Activated CD4-positive, alpha-beta T cell treated with anti-CD3 and anti-CD28 coated beads, Interleukin-2, amount 50 U/mL, for 24 hours (primary cell): ENCODE data around the gene DHX35.

ENCODE experiments used
- DNase-seq, 2 donors: peaks; one replicate each; pipeline ENCODE4 v3.0.0-alpha.2; 2020; ENCODE audit warnings: low read depth in 1 of 2, low spot score in 1 of 2

The DHX35 gene

GRCh38 chr20:39016506-39016905, 54.4 kb downstream of the DHX35 start:
- no peak for DNase-seq

GRCh38 chr20:39019027-39019426, 56.9 kb downstream of the DHX35 start:
- DNase-seq = no peak

GRCh38 chr20:39019805-39020325, 57.7 kb downstream of the DHX35 start:
- peak in 1 of 2 donors; percentile 15 for DNase-seq

GRCh38 chr20:39021748-39022147, 59.6 kb downstream of the DHX35 start:
- DNase-seq = no peak

GRCh38 chr20:39025883-39026282, 63.7 kb downstream of the DHX35 start:
- no peak for DNase-seq

- no peak for DNase-seq
Measured at GRCh38 chr20:39029364-39029763, 67.2 kb downstream of the DHX35 start.

- DNase-seq = no peak
Measured at GRCh38 chr20:39032997-39033396, 70.9 kb downstream of the DHX35 start.

DNA sequence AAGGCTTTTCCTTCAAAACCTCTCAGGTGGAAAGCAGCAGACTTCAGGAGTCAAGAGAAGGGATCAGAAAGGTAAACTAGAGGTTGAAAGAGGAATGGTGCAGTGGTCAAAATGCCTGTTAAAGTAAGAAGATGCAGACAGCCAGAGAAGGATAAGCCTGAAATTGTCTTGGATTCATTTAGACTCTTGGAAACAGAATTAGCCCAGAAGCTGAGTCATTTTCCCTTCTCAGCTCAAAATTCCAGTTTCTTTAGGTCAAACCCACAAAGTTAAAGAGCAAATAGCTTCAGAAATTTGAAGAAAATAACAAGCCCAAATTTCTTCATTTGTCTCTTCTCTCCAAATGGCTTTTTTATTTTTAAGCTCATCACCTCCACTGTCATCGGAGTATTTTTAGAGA, 73.9 kb downstream of the DHX35 start:
- no peak for DNase-seq

- DNase-seq = no peak
Measured at GRCh38 chr20:39036851-39037250, 74.7 kb downstream of the DHX35 start.

DNA sequence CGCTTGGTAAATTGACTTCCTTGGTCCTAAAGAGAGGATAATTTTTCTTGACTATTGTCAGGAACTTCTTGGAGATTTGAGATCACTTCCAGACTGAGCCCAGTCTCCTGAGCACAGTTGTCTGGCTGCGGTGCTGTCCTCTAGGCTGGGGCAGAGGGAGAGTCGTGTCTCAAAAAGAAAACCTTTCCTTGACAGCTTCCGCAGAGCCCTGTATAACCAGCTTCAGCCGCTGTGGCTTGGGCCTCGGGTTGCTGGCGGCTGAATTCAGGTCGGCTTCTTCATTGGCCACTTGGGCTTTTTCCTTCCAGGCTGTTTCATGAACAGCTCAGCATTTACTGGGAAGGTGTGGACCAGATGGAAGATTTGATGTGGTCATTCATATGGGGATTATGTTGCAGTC, 75.9 kb downstream of the DHX35 start:
- no peak for DNase-seq

- DNase-seq = no peak
Measured at GRCh38 chr20:39038495-39038894, 76.4 kb downstream of the DHX35 start.

DNA sequence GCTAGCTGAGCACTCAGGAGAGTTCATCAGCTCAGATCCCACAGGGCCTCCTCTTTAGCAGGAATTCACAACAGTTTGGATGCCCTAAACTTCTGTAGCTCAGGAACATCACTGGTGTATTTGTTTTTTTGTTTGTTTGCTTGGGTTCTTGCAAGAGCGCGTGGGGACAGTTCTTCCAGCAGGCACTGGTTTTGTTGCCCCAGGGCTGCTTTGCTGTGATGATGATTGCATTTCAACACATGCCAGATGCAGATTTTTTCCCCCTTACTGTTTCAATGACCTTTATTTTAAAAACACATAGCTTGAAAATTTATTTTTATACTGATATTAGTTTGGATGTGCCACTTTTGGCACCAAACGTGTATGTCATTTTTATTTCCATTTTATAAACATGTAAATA, 77.1 kb downstream of the DHX35 start:
- DNase-seq = no peak

GRCh38 chr20:39040116-39040515, 78.0 kb downstream of the DHX35 start:
- no peak for DNase-seq

- no peak for DNase-seq
Measured at GRCh38 chr20:39041067-39041466, 78.9 kb downstream of the DHX35 start.

- no peak for DNase-seq
Measured at GRCh38 chr20:39042279-39043150, 80.4 kb downstream of the DHX35 start.

GRCh38 chr20:39044501-39044900, 82.4 kb downstream of the DHX35 start:
- no peak for DNase-seq

DNA sequence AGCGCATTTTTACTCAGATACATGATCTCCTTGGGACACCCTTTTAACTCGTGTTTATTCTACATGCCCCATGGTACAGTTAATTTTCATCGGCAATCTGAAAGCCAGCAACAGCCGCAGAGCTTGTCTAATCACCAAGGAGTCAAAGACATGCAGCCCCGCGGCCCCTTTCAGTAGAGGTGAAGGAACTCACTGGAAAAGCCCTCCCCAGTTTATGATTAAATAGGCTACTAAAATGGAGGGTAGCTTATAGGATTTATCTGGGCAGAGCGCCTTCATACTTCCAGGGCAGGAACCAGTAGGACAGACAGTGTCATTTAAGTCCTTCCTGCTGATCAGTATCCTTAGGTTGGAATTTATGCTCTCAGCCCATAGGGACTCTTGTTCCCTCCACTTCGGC, 83.5 kb downstream of the DHX35 start:
- no peak for DNase-seq

DNA sequence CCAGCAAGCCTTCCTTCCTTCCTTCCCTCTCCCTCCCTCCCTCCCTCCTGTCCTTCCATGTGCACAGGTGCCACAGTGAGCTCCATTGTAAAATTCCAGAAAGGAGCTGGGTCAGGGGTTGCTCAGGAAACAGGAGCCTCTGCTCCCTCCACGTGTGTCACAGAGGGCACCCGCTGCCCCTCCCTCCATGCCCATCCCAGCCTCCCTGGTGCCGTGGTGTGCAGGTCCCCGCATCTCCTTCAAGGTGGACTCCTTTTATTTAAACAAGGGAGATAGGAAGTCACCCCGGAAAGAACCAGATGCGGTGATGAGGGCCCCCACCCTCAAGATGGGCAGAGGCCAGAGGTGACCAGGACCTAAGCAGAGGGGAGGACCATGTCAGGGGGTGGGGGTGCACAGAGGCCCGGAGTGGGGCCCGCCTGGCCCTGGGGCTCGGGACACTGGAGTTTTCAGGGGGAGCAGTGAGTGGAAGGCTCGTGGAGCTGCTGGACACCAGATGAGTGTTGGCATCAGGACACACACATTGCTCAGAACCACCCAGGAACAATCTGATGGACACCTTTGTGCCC, 85.4 kb downstream of the DHX35 start:
- no peak for DNase-seq

DNA sequence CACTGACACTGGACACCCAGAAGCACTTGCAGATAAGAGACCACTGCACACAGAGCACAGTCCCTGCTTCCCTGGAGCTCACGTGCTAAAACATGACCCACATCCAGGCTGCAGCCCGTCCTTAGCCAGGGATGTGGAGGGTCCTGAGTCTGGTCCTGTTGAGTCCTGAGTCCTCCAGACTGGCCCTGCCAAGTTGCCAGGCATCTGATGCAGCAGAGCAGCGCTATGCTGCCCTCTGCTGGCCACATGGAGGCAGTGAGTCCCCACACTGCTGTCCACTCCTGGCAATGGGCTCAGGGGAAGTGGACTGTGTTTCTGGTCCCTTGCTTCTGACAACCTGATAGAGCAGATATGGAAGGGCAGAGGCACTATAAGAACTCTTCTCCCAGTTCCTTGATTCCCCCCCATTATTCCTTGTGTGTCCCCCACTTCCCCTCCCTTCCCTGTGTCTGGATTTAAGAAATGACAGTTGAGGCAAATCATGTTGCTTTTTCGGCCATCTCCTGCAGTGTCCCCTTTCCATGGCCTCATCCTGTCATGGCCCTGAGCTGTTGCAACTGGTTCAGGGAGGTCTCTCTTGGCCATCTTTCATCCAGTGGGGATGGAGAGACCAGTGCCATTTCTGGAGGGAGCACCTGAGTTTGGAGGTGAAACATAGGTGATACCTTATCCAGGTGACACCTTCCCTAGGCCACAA, 86.0 kb downstream of the DHX35 start:
- peak; percentile 56 to 57 for DNase-seq

DNA sequence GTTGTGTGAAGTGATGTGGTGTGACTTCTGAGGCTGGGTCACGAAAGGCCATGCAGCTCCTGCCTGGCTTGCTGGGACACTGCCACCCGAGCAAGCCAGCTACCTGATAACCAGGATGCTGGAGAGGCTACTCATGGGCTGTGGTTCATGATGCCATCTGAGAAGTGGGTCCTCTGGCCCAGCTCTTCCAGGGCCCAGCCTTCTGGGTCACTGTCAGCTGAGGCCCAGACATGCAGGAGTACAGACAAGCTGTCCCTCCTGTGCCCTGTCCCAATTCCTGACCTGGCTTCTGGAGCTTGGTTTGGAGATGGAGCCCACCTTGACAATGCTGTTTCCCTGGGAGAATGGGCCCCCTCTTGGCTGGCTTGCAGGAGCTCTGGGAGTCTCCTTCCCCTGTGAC, 87.0 kb downstream of the DHX35 start:
- DNase-seq = no peak

DNA sequence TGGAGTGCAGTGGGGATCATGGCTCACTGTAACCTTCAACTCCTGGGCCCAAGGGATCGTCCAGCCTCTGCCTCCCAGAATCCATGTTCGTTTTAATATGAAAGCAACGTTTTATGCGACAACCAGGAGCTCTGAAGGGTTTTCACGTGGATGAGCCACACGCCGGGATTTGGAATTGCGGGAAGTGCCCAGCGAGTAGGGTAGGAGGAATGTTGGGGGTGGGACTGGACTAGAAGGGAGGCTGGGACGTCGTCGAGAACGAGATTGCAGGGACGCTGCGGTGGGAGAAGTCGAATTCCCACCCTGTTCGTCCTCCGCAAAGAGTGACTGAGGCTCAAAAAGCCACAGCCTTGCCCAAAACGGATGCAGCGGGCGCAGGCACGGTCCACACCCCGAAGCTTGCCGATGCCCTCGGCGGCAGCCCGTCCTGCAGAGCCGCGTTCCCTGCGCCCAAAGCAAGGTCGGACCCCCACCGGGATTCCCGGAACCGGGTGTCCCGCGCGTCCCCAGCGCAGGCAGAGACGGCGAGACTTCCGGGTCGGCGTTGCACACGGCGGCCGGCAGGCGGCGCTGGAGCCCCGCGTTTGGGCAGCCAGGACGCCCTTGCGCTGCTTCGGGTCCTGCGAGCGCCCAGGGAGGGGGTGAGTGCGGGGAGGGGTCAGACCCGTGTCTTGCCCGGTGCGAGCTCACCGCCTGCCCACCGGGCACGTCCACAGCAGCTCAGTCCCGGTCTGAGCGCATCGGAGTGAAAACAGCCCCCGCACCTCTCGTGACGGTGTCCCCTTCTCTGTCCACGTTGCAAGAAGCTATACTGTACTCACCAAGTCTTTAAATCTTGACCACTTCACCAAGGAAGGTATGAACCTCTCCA, 87.8 kb downstream of the DHX35 start:
- peak; percentile 66 to 72 for DNase-seq
